Bronchial epithelial cell (primary cell): Measurements from ENCODE around the gene TAF4B. TPM values are rescaled to one million over a fixed set of nuclear protein-coding genes. Genes with fewer than 3 reads are reported as not detected.
"Not testable (repeated sequence)": the region's sequence is repeated elsewhere in the genome, so short reads cannot be mapped to it uniquely, and the experiment has no call there.

ENCODE experiments used
- DNase-seq: peaks from one replicate; pipeline ENCODE4 v3.0.0-alpha.2; 2010; ENCODE audit warnings: low read depth
- FAIRE-seq: peaks from 2 replicates; lab custom pipeline; 2011; peaks lifted over from hg19 to GRCh38; lab: Jason Lieb, UNC
- H3K27me3 ChIP-seq: 2 replicates; pipeline ENCODE4 v1.5.1; 2011; ENCODE audit warnings: low read length; ENCODE audit not compliant: control insufficient read depth, insufficient read depth
- H3K36me3 ChIP-seq: 2 replicates; pipeline ENCODE4 v1.5.1; 2011; ENCODE audit warnings: low read length; ENCODE audit not compliant: control insufficient read depth, insufficient read depth
- H3K4me3 ChIP-seq: 2 replicates; pipeline ENCODE4 v1.5.1; 2011; ENCODE audit warnings: mild to moderate bottlenecking, low read depth, low read length, control low read depth
- total RNA-seq: library from RNA; depleted of rRNA; stranded (reverse); fragments of >200 nt; gene quantifications from 2 replicates; pipeline ENCODE4 v1.2.1, GENCODE V29; 2014
- TF ChIP-seq, protein P1 (sequence below): IDR thresholded peaks from 2 replicates; pipeline ENCODE4 v1.5.1; 2011; ENCODE audit warnings: mild to moderate bottlenecking, moderate library complexity, low read length, control low read depth, inconsistent platforms; ENCODE audit not compliant: insufficient read depth, severe bottlenecking

Gene TAF4B
- total RNA-seq, 1 donor from 2014 or later = 6.6 TPM

DNA sequence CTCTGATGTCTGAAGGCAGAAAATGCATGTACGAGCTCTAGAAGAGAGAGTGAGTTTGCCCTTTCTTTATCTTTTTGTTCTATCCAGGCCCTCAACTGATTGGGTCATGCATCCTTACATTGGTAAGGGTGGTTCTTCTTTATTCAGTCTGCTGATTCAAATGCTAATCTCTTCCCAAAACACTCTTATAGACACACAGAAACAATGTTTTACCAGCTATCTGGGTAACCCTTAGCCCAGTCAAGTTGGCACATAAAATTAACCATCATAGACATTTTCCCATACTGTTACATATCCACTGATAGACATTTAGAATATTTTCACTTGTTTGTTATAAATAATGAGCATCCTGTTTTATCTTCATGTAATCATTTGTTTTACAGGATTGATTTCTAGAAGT is 141.2 kb downstream of the TAF4B start:
- DNase-seq (no peak), FAIRE-seq (no peak)
- TF ChIP-seq, protein P1, sequence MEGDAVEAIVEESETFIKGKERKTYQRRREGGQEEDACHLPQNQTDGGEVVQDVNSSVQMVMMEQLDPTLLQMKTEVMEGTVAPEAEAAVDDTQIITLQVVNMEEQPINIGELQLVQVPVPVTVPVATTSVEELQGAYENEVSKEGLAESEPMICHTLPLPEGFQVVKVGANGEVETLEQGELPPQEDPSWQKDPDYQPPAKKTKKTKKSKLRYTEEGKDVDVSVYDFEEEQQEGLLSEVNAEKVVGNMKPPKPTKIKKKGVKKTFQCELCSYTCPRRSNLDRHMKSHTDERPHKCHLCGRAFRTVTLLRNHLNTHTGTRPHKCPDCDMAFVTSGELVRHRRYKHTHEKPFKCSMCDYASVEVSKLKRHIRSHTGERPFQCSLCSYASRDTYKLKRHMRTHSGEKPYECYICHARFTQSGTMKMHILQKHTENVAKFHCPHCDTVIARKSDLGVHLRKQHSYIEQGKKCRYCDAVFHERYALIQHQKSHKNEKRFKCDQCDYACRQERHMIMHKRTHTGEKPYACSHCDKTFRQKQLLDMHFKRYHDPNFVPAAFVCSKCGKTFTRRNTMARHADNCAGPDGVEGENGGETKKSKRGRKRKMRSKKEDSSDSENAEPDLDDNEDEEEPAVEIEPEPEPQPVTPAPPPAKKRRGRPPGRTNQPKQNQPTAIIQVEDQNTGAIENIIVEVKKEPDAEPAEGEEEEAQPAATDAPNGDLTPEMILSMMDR = no peak
- no peaks in the 10 kb centered on the region for H3K27me3 ChIP-seq
- no peak overlapping the region for H3K4me3 ChIP-seq
- H3K36me3 ChIP-seq = no peaks in the 10 kb centered on the region

GRCh38 chr18:26370037-26370436 is 143.8 kb downstream of the TAF4B start:
- no peaks in the 10 kb centered on the region for H3K27me3 ChIP-seq
- FAIRE-seq (no peak), DNase-seq (no peak)
- no peaks in the 10 kb centered on the region for H3K36me3 ChIP-seq
- TF ChIP-seq, protein P1 = no peak
- no peak overlapping the region for H3K4me3 ChIP-seq

GRCh38 chr18:26376105-26376504 is 149.9 kb downstream of the TAF4B start:
- FAIRE-seq = no peak
- no peaks in the 10 kb centered on the region for H3K36me3 ChIP-seq
- no peaks in the 10 kb centered on the region for H3K27me3 ChIP-seq
- no peak overlapping the region for H3K4me3 ChIP-seq
- no peak for DNase-seq
- TF ChIP-seq, protein P1 = no peak

GRCh38 chr18:26378701-26379100 is 152.5 kb downstream of the TAF4B start:
- Histone ChIP-seq H3K4me3 (no peak overlapping the region), H3K27me3 (no peaks in the 10 kb centered on the region), H3K36me3 (no peaks in the 10 kb centered on the region)
- FAIRE-seq = no peak
- DNase-seq = no peak
- TF ChIP-seq, protein P1 = no peak

- not testable (repeated sequence) for H3K4me3 ChIP-seq, FAIRE-seq, DNase-seq, H3K27me3 ChIP-seq, H3K36me3 ChIP-seq
Observed at GRCh38 chr18:26381555-26381954, 155.3 kb downstream of the TAF4B start.

DNA sequence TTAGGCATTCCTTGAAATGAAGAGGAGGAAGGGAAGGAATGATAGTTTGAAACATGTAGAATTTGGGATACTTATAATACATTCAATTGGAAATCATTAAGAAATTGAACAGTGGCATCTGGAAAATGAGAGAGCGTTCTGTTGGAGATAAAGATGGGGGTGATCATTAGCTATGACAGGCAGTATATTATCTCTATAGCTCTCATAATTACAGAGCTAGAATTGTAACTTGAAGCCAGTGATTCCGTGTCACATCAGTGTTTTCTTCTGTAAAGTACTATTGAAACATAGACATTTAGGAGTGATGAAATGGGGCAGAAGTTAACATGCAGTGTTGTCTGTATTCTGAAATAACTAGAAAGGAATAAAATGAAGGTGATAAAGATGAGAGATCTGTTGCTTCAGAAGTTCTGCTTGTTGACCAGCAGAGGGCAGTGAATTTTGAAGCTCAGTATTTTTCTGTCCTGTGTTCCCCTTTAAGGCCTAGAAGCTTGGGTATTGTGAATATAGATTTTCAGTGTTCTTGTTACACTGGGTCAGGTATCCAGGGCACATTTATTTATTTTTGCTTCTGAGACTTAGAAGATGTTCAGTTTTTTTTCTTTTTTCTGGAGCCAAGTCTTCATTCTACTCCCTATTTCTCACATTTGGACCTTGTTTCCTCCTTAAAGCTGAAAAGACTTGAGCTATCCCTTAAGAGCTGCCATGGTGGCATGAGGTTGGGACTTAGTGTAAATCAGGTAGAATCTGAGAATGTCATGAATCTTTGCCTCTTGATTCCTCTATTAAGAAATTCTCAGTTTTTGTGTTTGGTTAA is 157.4 kb downstream of the TAF4B start:
- FAIRE-seq (no peak), DNase-seq (peak; percentile 53)
- Histone ChIP-seq H3K27me3 (no peaks in the 10 kb centered on the region), H3K4me3 (no peak overlapping the region), H3K36me3 (no peaks in the 10 kb centered on the region)
- TF ChIP-seq, protein P1 = peak; percentile 64
